Stimulated activated CD8-positive, alpha-beta memory T cell treated with anti-CD3 and anti-CD28 coated beads, Interleukin-7, amount 100 ng/mL, for 24 hours (primary cell): ENCODE results near the gene EFHC1.

Experiments
- DNase-seq: peaks from one replicate; pipeline ENCODE4 v3.0.0-alpha.2; 2020; ENCODE audit warnings: low read depth

EFHC1 gene

GRCh38 chr6:52503323-52503747 is 83.2 kb downstream of the EFHC1 start:
- DNase-seq: no peak

GRCh38 chr6:52503851-52504781 is 84.0 kb downstream of the EFHC1 start:
- DNase-seq: no peak

GRCh38 chr6:52504782-52505136 is 84.6 kb downstream of the EFHC1 start:
- DNase-seq: no peak

- DNase-seq: no peak
These were observed 85.7 kb downstream of the EFHC1 start for GRCh38 chr6:52505726-52506409.

- no peak for DNase-seq
These were observed 86.3 kb downstream of the EFHC1 start for GRCh38 chr6:52506476-52506875.

DNA sequence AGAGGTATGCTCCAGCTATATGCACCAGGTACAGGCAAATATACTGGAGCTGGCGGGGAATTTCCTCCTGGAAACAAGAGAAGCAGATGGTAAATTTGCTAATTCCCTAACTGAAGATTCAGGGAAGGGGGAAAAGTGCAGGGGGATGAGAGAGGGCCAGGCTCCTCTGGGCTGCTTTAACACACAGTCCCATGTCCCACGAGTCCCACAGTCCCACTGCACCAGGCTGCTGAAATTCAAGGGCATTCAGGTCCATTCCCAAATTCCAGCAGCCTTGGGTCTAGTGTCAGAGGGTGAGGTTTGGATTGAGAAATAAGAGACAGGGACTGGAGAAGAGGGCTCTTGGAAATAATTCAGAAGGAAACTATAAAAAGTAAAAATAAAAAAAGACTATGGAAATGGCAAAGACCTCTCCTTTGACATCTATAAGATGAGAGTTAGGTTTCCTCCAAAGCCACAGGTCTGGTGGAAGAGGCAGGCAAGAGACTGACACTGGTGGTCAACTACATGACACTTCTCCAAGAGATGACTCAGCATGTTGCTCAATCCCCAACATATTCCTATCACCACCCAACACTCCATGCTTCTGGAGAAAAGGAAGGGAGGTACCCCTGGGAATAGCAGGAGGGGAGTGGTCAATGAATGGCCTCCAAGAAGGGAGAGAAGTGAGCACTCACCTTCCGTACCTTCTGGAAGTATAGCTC is 87.6 kb downstream of the EFHC1 start:
- no peak for DNase-seq

DNA sequence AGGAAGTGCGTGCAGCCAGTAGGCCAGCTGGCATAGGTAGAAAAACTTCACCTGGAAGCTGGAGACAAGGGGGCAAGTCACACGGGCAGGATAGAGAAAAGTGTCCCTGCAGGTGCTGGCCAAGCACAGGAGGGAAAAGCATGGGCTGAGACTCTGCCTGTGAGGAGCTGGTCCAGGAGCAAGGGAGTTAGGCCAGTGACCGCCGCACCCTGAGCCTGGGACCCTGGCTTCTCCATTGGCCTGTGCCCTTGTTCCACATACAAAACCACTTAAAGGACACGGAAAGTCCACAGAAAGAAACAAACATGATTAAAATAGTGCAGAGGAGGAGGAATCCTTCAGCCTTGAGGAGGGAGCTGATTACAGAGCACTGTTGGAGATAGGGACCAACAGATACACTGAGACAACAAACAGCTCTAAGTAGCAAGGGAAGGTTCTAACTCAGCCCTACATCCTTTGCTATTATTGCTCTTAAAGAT is 88.2 kb downstream of the EFHC1 start:
- DNase-seq: no peak

DNA sequence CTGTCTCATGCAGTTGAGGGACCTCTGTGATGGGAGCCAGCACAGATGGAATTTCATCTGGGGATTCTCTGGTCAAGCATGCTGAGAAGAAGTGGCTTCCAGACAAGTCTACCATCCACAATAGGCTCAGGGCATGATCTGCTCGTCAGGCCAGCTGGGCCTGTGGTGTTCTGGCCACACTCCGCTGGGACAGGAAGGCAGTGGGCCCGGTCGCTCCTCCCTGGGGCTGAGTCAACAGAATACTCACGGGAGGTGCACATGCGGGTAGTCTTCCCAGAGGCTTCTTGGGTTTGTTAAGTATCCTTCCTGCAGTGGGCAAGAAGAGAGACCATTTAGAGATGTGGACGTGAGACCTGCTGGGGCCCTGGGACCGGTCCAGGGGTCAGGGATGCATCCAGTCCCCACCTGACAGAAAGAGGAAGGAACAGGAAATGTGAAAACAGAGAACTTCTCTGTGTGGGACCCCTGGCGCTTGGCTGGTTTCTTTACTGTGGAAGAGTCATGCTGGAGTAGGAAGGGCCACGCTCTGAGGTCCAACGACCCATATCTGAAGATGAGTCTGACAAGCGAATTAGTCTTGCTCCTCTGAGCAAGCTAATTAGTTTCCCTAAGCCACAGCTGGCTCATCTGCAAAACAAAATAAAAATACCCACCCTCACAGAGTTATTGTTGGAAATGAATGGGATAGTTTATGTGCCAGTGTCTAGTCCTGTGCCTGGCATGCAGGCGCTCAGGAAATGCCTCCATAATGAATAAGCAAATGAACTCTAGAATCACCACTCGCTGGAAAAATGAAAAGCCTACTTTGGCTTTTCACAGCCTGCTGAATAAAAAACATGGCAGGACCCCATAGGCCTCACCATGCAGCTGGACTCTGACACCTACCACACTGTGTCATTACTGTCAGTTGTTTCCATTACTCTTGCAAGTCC is 89.4 kb downstream of the EFHC1 start:
- DNase-seq: no peak

- no peak for DNase-seq
These were observed 90.0 kb downstream of the EFHC1 start for GRCh38 chr6:52510213-52510562.

DNA sequence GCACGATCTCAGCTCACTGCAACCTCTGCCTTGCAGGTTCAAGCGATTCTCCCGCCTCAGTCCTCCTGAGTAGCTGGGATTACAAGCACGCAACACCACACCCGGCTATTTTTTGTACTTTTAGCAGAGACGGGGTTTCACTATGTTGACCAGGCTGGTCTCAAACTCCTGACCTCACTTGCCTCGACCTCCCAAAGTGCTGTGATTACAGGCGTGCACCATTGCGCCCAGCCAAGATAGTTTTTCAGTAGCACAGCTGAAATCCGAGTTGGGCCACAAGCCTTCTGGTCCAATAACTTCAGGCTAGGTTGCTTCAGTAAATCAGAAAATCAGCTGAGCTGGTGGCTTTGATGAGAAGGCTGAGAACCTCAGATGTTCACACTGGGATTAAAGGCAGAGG is 91.0 kb downstream of the EFHC1 start:
- DNase-seq: no peak

GRCh38 chr6:52511572-52512151 is 91.5 kb downstream of the EFHC1 start:
- DNase-seq: no peak

DNA sequence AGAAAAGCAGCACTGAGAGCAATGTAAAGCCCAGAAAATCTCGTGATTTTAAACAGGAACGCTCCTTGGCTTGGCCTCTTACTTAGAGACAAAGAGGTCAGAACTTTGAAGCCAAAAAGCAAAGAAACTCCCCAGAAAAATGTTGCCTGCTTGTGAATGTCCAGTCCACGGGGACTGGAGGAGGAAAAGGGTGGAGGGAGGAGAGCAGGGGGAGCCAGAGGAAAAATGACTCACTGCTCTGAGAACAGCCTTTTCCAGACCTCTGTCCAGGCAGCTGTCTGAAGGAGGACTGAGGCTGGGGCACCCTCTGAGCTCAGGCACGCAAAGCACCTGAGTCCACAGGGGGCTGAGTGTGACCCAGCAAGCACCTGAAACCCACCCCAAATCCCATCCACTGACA is 92.1 kb downstream of the EFHC1 start:
- no peak for DNase-seq

DNA sequence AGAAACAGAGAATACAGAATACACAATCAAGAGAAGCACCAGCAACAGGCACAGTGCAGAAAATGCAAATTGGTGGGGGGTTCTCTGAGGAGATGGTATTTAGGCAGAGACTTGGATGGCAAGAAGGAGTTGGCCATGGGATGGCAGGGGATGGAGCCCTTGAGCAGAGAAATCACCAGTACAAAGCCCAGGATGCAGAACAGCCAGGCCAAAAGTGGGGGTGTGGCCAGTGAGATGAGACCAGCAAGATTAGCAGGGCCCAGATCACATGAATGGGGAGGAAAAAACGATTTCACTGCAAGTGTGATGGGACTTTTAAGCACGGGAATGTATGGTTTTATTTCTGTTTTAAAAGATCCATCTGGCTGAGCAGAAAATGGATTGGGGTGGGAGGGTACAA is 93.3 kb downstream of the EFHC1 start:
- no peak for DNase-seq

DNA sequence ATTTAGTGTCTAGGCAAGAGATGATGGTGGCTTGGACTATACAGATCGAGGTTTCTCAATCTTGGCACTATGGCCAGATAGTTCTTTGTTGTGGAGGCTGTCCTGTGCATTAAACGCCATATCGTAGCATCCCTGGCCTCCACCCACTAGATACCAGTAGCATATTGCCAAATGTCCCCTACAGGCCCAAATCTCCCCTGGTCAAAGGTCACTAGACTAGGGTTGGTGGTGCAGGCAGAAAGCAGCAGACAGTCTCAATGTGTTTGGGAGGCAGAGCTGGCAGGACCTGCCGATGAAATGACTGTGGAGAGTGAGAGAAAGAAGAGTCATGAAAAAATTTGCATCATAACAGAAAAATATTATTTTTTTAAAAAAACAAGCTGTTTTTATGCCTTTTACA is 93.8 kb downstream of the EFHC1 start:
- DNase-seq: no peak

GRCh38 chr6:52514514-52514913 is 94.4 kb downstream of the EFHC1 start:
- DNase-seq: no peak

- DNase-seq: no peak
These were observed 95.2 kb downstream of the EFHC1 start for GRCh38 chr6:52515219-52515960.

GRCh38 chr6:52516269-52516668 is 96.1 kb downstream of the EFHC1 start:
- DNase-seq: no peak

- DNase-seq: no peak
These were observed 96.8 kb downstream of the EFHC1 start for GRCh38 chr6:52516943-52517342.

- DNase-seq: no peak
These were observed 97.5 kb downstream of the EFHC1 start for GRCh38 chr6:52517502-52518278.
